Measurements from ENCODE around the gene IGF2BP1. TPM values are rescaled to one million over a fixed set of nuclear protein-coding genes. Genes with fewer than 3 reads are reported as not detected.
A peak's percentile ranks its signal among the peaks of the same experiment; 100 is the strongest.

The IGF2BP1 gene
- polyA plus RNA-seq (2014; cell fraction: cytosol; rRNA removed): 63.4 and 72.2 TPM in 2 replicates
- 47.9 and 78.5 TPM in 2 replicates for polyA plus RNA-seq (2014; cell fraction: nucleus; rRNA removed)

GRCh38 chr17:48997103-48997826 is at the start of gene IGF2BP1:
IGF2BP1 (plus strand) TSS chr17:48997385; CDS start chr17:48997746, 361 bp downstream.
- peak; percentile 91 for DNase-seq (ENCODE audit: low spot score)

DNA sequence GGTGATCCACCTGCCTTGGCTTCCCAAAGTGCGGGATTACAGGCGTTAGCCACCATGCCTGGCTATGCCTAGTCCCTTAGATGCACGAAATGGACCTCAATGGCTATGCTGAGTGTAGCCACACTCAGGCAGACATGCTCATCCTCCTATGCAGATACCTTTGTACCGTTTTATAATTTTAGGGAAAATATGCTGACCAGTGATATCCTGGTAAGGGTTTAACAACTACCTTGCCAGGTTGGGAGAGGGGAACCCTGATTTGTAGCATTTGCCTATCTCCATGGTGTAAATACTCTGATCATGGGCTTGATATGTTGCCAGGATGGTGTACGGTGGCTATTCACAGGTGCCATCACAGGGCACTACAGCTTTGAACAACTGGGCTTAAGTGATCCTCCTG is 45.6 kb upstream of the IGF2BP1 start:
- no peak for DNase-seq (ENCODE audit: low spot score)

GRCh38 chr17:48952904-48953303 is 44.3 kb upstream of the IGF2BP1 start:
- no peak for DNase-seq (ENCODE audit: low spot score)

DNA sequence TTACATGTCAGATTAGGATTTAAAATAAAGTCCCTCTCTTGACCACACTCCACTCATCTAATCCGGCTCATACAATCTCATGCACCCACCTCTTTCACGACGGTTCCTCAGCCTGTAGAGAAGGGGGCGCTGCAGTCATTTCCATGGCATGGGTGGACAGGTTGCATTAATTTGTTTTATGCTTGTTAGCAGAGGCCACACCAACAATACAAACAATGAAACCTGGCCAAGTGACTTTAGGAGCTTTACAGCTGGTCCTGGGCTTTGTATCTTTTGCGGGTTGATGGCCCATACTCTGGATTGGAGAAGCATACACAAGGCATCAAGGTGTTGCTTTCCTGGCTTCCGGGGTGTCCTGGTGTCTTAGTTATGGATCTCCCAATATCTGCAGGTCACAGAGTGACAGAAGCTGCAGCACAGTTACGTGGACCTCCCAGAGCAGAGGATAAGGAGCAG is 42.9 kb upstream of the IGF2BP1 start:
- no peak for DNase-seq (ENCODE audit: low spot score)

GRCh38 chr17:48960834-48961515 is 36.2 kb upstream of the IGF2BP1 start:
- DNase-seq (ENCODE audit: low spot score): no peak

GRCh38 chr17:48961516-48962233 is 35.5 kb upstream of the IGF2BP1 start:
- DNase-seq (ENCODE audit: low spot score): no peak

DNA sequence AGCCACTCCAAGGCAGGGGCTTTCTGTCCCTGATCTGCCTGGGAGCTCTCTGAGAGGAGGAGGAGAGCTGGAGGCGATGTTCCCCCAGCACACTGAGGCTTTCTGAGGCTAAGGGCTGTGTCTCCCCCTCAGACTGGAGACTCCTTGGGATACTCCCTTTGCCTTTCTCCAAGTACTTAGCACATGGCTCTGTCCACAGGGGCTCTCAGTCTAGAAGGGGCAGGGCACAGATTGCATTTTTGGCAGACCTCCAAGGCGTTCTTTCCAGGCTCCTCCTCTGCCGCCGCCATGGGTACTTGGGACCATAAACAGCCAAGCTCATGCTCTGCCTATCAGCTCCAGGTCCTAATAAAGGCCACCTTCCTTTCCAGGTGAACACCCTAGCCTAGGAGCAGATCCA is 27.0 kb upstream of the IGF2BP1 start:
- DNase-seq (ENCODE audit: low spot score): no peak

DNA sequence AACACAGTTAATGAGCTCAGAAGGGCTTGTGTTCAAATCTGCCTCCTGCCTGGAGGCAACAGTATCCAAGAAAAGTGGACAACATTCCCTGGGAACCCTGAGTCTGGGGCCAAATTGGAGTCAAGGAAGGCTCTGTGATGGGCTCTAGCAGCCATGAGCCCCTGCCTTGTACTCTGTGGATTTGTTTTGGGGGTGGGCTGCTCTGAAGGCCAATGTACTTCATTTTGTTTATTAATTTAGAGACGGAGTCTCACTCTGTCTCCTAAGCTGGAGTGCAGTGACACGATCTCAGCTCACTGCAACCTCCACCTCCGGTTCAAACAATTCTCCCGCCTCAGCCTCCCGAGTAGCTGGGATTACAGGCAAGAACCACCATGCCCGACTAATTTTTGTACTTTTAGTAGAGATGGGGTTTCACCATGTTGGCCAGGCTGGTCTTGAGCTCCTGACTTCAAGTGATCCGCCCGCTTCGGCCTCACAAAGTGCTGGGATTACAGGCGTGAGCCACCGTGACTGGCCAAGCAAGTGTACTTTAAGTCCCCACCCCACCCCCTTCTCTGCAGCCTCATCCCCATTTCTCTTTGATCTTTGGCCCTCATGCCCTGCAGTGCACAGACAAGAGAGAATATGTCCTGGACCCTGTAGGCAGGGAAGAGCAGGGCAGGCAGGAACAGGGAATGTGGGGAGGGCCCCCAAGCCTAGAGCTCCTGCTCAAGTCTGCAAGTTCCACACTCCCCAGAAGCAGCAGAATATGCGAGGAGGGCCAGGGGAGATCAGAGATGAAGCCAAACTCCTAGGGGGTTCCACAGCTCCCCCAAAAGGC is 26.1 kb upstream of the IGF2BP1 start:
- no peak for DNase-seq (ENCODE audit: low spot score)

GRCh38 chr17:48972749-48973097 is 24.5 kb upstream of the IGF2BP1 start:
- DNase-seq (ENCODE audit: low spot score): no peak

GRCh38 chr17:48973806-48974205 is 23.4 kb upstream of the IGF2BP1 start:
- DNase-seq (ENCODE audit: low spot score): no peak

DNA sequence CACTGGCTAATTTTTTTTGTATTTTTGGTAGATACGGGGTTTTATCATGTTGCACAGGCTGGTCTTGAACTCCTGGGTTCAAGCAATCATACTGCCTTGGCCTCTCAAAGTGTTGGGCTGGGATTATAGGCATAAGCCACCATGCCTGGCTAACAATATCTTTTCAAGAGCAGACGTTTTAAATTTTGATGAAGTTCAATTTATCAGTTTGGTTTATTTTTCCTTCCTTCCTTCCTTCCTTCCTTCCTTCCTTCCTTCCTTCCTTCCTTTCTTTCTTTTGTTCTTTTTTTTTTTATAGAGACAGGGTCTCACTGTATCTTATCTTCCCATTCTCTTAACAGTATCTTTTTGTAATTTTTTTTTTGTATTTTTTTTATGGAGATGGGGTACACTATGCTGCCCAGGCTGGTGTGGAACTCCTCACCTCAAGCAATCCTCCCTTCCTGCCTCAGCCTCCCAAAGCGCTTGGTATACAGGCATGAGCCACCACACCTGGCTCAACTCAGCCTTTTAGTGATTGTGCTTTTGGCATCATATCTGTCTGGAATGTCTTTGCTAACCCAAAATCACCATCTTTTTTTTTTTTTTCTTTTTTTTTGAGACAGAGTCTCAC is 15.2 kb upstream of the IGF2BP1 start:
- no peak for DNase-seq (ENCODE audit: low spot score)

- no peak for DNase-seq (ENCODE audit: low spot score)
Measured at GRCh38 chr17:48985436-48986245, 11.5 kb upstream of the IGF2BP1 start.

DNA sequence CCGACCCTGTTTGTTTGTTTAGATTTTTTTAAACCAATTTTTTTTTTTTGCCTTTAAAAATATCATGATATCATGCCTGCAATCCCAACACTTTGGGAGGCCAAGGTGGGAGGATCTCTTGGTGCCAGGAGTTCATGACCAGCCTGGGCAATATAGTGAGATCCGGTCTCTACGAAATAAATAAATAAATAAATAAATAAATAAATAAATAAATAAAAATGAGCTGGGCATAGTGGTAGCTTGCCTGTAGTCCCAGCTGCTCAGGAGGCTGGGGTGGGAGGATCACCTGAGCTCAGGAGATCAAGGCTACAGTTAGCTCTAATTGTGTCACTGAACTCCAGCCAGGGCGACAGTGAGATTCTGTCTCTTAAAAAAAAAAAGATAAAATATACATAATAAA is 8.1 kb upstream of the IGF2BP1 start:
- no peak for DNase-seq (ENCODE audit: low spot score)

DNA sequence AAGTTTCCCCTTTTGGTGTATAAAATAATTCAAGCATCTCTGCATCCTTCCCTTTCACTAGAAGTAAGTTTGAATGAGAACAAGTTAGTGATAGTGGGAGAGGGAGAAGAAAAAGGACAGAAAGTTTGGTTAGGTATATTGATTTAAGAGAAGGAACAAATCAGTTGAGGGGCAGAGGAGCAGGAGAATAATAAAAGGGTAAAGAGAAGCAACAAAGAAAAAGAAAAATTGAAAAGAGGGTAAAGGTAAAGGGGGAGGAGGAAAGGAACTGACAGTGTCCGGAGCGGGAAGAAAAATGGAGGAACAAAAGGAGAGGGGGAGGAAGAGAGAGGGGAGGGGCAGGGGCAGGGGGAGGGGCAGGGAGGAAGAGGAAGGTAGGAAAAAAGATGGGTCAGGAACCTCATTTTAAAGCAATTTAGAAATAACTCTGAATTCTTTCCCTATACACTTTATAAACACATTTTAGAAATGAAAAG is 6.3 kb upstream of the IGF2BP1 start:
- DNase-seq (ENCODE audit: low spot score): no peak

GRCh38 chr17:48992444-48992843 is 4.7 kb upstream of the IGF2BP1 start:
- DNase-seq (ENCODE audit: low spot score): no peak

- no peak for DNase-seq (ENCODE audit: low spot score)
Measured at GRCh38 chr17:48993305-48993704, 3.9 kb upstream of the IGF2BP1 start.

- peak; percentile 47 for DNase-seq (ENCODE audit: low spot score)
Measured at GRCh38 chr17:48993951-48994350, 3.2 kb upstream of the IGF2BP1 start.

DNA sequence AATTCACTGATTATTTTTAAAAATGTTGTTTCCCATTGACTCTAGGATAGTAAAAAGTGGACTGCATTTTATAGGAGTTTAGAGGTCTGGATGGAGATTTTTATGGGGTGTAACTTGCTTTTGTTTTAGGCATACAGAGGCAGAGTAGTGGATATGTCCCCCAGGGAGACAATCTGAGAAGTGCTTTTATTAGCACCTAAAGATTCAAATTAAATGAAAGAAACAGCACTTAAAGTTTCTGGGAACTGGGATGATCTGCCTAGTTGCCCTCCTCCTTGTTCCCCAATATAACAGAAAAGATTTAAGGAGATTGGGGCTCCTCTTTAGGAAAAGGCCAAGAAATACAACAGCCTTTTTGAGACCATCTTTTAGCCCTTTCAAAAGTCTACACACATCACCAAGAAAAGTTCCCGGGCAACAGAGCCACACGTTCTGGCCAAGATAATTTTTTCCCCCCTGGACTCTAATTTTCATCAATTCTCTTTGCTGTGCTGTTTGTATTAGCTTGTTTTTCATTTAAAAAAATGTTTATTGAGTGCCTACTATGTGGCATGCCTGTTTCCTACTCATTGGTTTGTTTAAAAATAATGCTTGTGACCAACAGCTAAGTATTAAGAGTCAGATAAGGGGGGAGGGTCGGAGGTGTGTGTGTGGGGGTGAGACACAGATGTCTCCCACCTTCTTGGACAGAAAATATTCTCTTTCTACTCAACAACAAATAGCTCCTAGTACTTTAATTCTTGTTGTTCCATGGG is 2.5 kb upstream of the IGF2BP1 start:
- no peak for DNase-seq (ENCODE audit: low spot score)

GRCh38 chr17:48995304-48995973 is 1.7 kb upstream of the IGF2BP1 start:
- DNase-seq (ENCODE audit: low spot score): peak; percentile 83

Measured in SK-N-DZ (cell line).